ENCODE data around the gene TPCN1.

Gene TPCN1

GRCh38 chr12:113221181-113221996 is at the start of gene TPCN1:
Gene TPCN1 (plus strand): TSS chr12:113221464. CDS start chr12:113226853, 5,389 bp downstream.
- peak; percentile 100 for DNase-seq (ENCODE audit: low spot score)

GRCh38 chr12:113171543-113171942 is 49.7 kb upstream of the TPCN1 start:
- DNase-seq (ENCODE audit: low spot score) = no peak

GRCh38 chr12:113172185-113172584 is 49.1 kb upstream of the TPCN1 start:
- no peak for DNase-seq (ENCODE audit: low spot score)

GRCh38 chr12:113173081-113173698 is 48.1 kb upstream of the TPCN1 start:
- DNase-seq (ENCODE audit: low spot score) = no peak

- no peak for DNase-seq (ENCODE audit: low spot score)
Observed at GRCh38 chr12:113174461-113175384, 46.5 kb upstream of the TPCN1 start.

GRCh38 chr12:113179023-113179422 is 42.2 kb upstream of the TPCN1 start:
- DNase-seq (ENCODE audit: low spot score) = no peak

GRCh38 chr12:113180333-113180732 is 40.9 kb upstream of the TPCN1 start:
- no peak for DNase-seq (ENCODE audit: low spot score)

- no peak for DNase-seq (ENCODE audit: low spot score)
Observed at GRCh38 chr12:113181975-113182374, 39.3 kb upstream of the TPCN1 start.

- no peak for DNase-seq (ENCODE audit: low spot score)
Observed at GRCh38 chr12:113183030-113183589, 38.2 kb upstream of the TPCN1 start.

- DNase-seq (ENCODE audit: low spot score) = no peak
Observed at GRCh38 chr12:113184098-113184899, 37.0 kb upstream of the TPCN1 start.

- DNase-seq (ENCODE audit: low spot score) = peak; percentile 85
Observed at GRCh38 chr12:113184900-113185179, 36.4 kb upstream of the TPCN1 start.

GRCh38 chr12:113185180-113186032 is 35.9 kb upstream of the TPCN1 start, which contains the start of the genes DDX54 and RITA1:
Gene DDX54 (minus strand): TSS chr12:113185478. CDS start chr12:113185451, 27 bp downstream.
Gene RITA1 (plus strand): TSS chr12:113185721. CDS start chr12:113186747, 1,026 bp downstream.
- peak; percentile 78 for DNase-seq (ENCODE audit: low spot score)

- no peak for DNase-seq (ENCODE audit: low spot score)
Observed at GRCh38 chr12:113186033-113186365, 35.3 kb upstream of the TPCN1 start.

- no peak for DNase-seq (ENCODE audit: low spot score)
Observed at GRCh38 chr12:113186666-113187325, 34.5 kb upstream of the TPCN1 start.

GRCh38 chr12:113189361-113189760 is 31.9 kb upstream of the TPCN1 start:
- no peak for DNase-seq (ENCODE audit: low spot score)

- no peak for DNase-seq (ENCODE audit: low spot score)
Observed at GRCh38 chr12:113190761-113191160, 30.5 kb upstream of the TPCN1 start.

- no peak for DNase-seq (ENCODE audit: low spot score)
Observed at GRCh38 chr12:113191227-113191626, 30.0 kb upstream of the TPCN1 start.

GRCh38 chr12:113194971-113195391 is 26.3 kb upstream of the TPCN1 start:
- no peak for DNase-seq (ENCODE audit: low spot score)

- no peak for DNase-seq (ENCODE audit: low spot score)
Observed at GRCh38 chr12:113195598-113195997, 25.7 kb upstream of the TPCN1 start.

- no peak for DNase-seq (ENCODE audit: low spot score)
Observed at GRCh38 chr12:113196582-113196981, 24.7 kb upstream of the TPCN1 start.

Data from putamen (tissue), 1 donor.